Epithelial cell of esophagus (primary cell): ENCODE data around the gene KIF21B.

Experiments
- DNase-seq: peaks from one replicate; pipeline ENCODE4 v3.0.0; 2010; ENCODE audit warnings: low read depth
- H3K4me3 ChIP-seq: 2 replicates; pipeline ENCODE4 v1.5.1; 2011; ENCODE audit warnings: mild to moderate bottlenecking, low read length, control low read depth
- CTCF ChIP-seq: IDR thresholded peaks from 2 replicates; pipeline ENCODE4 v1.5.1; 2011; ENCODE audit warnings: low read depth, mild to moderate bottlenecking, low read length, control low read depth, inconsistent platforms; ENCODE audit not compliant: insufficient read depth; ENCODE audit errors: missing control alignments

KIF21B gene

GRCh38 chr1:200960236-200960947 is 63.1 kb downstream of the KIF21B start:
- TF ChIP-seq CTCF: no peak
- no peak for DNase-seq
- H3K4me3 ChIP-seq: no peak overlapping the region

GRCh38 chr1:200959411-200959921 is 64.0 kb downstream of the KIF21B start:
- DNase-seq: no peak
- TF ChIP-seq CTCF: no peak
- H3K4me3 ChIP-seq: no peak overlapping the region

GRCh38 chr1:200958597-200958996 is 64.9 kb downstream of the KIF21B start:
- TF ChIP-seq CTCF: no peak
- no peak for DNase-seq
- H3K4me3 ChIP-seq: no peak overlapping the region

GRCh38 chr1:200954434-200954833 is 69.1 kb downstream of the KIF21B start:
- no peak overlapping the region for H3K4me3 ChIP-seq
- TF ChIP-seq CTCF: no peak
- DNase-seq: peak; percentile 13

- DNase-seq: peak; percentile 14
- TF ChIP-seq CTCF: no peak
- H3K4me3 ChIP-seq: no peak overlapping the region
Observed at GRCh38 chr1:200951016-200951415, 72.5 kb downstream of the KIF21B start.

GRCh38 chr1:200949626-200950025 is 73.9 kb downstream of the KIF21B start:
- TF ChIP-seq CTCF: no peak

GRCh38 chr1:200947059-200947566 is 76.4 kb downstream of the KIF21B start:
- no peak for DNase-seq
- no peak for TF ChIP-seq CTCF
- no peak overlapping the region for H3K4me3 ChIP-seq

More at GRCh38 chr1:200949626-200950025, 73.9 kb downstream of the KIF21B start:
- DNase-seq: no peak
- H3K4me3 ChIP-seq: no peak overlapping the region
